GM18498 (cell line): Measurements from ENCODE around the gene ITGB2.

Source experiments
- ATAC-seq: cut with Tn5 transposase; IDR thresholded peaks from one replicate; pipeline ENCODE4 v1.9.1; 2021; ENCODE audit warnings: mild to moderate bottlenecking, moderate library complexity; ENCODE audit not compliant: unreplicated experiment

Gene ITGB2

GRCh38 chr21:44920694-44921604 lies at the start of gene ITGB2:
TSS of gene ITGB2 (minus strand) at chr21:44920899. CDS start at chr21:44910782, 10,117 bp downstream.
- ATAC-seq = no peak

GRCh38 chr21:44969931-44970755 lies 49.4 kb upstream of the ITGB2 start:
- no peak for ATAC-seq

- ATAC-seq = no peak
Measured at GRCh38 chr21:44969066-44969670, 48.5 kb upstream of the ITGB2 start.

- no peak for ATAC-seq
Measured at GRCh38 chr21:44967082-44968047, 46.7 kb upstream of the ITGB2 start.

- no peak for ATAC-seq
Measured at GRCh38 chr21:44966135-44967081, 45.7 kb upstream of the ITGB2 start.

GRCh38 chr21:44965251-44966022 lies 44.7 kb upstream of the ITGB2 start:
- no peak for ATAC-seq

- ATAC-seq = no peak
Measured at GRCh38 chr21:44964381-44964780, 43.7 kb upstream of the ITGB2 start.

- ATAC-seq = no peak
Measured at GRCh38 chr21:44962403-44962966, 41.8 kb upstream of the ITGB2 start.

- ATAC-seq = no peak
Measured at GRCh38 chr21:44960141-44961092, 39.7 kb upstream of the ITGB2 start.

- no peak for ATAC-seq
Measured at GRCh38 chr21:44959376-44960091, 38.8 kb upstream of the ITGB2 start.

GRCh38 chr21:44958471-44959191 lies 37.9 kb upstream of the ITGB2 start:
- ATAC-seq = no peak

GRCh38 chr21:44957901-44958451 lies 37.3 kb upstream of the ITGB2 start:
- no peak for ATAC-seq

GRCh38 chr21:44957047-44957831 lies 36.5 kb upstream of the ITGB2 start:
- ATAC-seq = no peak

- ATAC-seq = no peak
Measured at GRCh38 chr21:44956356-44957046, 35.8 kb upstream of the ITGB2 start.
